Thoracic aorta (tissue), 2 donors: ENCODE data around the gene BMP7. TPM values are rescaled to one million over a fixed set of nuclear protein-coding genes. Genes with fewer than 3 reads are reported as not detected.

Experiments
- ATAC-seq: fragments of 150-250 bp; one replicate; pipeline ENCODE4 v1.8.0; 2017; ENCODE audit warnings: low read depth; ENCODE audit not compliant: insufficient number of reproducible peaks, low FRiP score
- DNase-seq: peaks from one replicate; pipeline ENCODE4 v3.0.0-alpha.2; 2020; ENCODE audit warnings: low spot score
- H3K27ac ChIP-seq, 2 donors: fragments of 200-600 bp; sonication (generic); 1 replicate in 1 of 2; 2 replicates in 1 of 2; pipeline ENCODE4 v1.5.1; 2016; ENCODE audit warnings: mild to moderate bottlenecking in 2 of 2, moderate library complexity in 2 of 2
- H3K27me3 ChIP-seq: fragments of 200-600 bp; sonication (generic); replicated peaks from 2 replicates; pipeline ENCODE4 v1.6.0; 2016; ENCODE audit warnings: mild to moderate bottlenecking; ENCODE audit not compliant: insufficient read depth
- H3K36me3 ChIP-seq: fragments of 200-600 bp; sonication (generic); one replicate; pipeline ENCODE4 v1.5.1; 2016
- H3K4me1 ChIP-seq, 2 donors: fragments of 200-600 bp; sonication (generic); 1 replicate in 1 of 2; 2 replicates in 1 of 2; pipeline versions ENCODE4 v1.5.1 to v1.6.0; 2016; ENCODE audit warnings: low read depth in 2 of 2, mild to moderate bottlenecking in 1 of 2; ENCODE audit not compliant: control insufficient read depth in 1 of 2
- H3K4me3 ChIP-seq: fragments of 200-600 bp; sonication (generic); 2 replicates; pipeline ENCODE4 v1.5.1; 2016; ENCODE audit warnings: mild to moderate bottlenecking
- H3K9me3 ChIP-seq: fragments of 200-600 bp; sonication (generic); 2 replicates; pipeline ENCODE4 v1.5.1; 2016
- CTCF ChIP-seq: fragments of 200-600 bp; sonication (generic); IDR thresholded peaks from one replicate; pipeline ENCODE4 v1.5.1; 2019; ENCODE audit warnings: antibody characterized with exemption
- total RNA-seq, 2 donors: library from RNA; depleted of rRNA; stranded (reverse); fragments of >200 nt; gene quantifications; one replicate each; pipeline versions ENCODE4 v1.1.0 to v1.2.3, GENCODE V29; 2016

The BMP7 gene
- total RNA-seq, 2 donors from 2014 or later: 1.5 TPM; not detected in 1

- no peaks in the 10 kb centered on the region for H3K4me1 ChIP-seq
- H3K36me3 ChIP-seq: no peaks in the 10 kb centered on the region
- no peak overlapping the region for H3K4me3 ChIP-seq
- no peak for DNase-seq
- H3K27me3 ChIP-seq: no peaks in the 10 kb centered on the region
- H3K27ac ChIP-seq: no peak overlapping the region
- no peaks in the 10 kb centered on the region for H3K9me3 ChIP-seq
- ATAC-seq: no peak
- TF ChIP-seq CTCF: no peak
Measured at GRCh38 chr20:57188056-57188455, 78.4 kb downstream of the BMP7 start.

- Histone ChIP-seq H3K36me3 (no peaks in the 10 kb centered on the region), H3K4me3 (no peak overlapping the region), H3K9me3 (no peaks in the 10 kb centered on the region), H3K27me3 (no peaks in the 10 kb centered on the region), H3K4me1 (no peaks in the 10 kb centered on the region), H3K27ac (no peak overlapping the region)
- TF ChIP-seq CTCF: no peak
- DNase-seq: no peak
- ATAC-seq: no peak
Measured at GRCh38 chr20:57187068-57187634, 79.3 kb downstream of the BMP7 start.

DNA sequence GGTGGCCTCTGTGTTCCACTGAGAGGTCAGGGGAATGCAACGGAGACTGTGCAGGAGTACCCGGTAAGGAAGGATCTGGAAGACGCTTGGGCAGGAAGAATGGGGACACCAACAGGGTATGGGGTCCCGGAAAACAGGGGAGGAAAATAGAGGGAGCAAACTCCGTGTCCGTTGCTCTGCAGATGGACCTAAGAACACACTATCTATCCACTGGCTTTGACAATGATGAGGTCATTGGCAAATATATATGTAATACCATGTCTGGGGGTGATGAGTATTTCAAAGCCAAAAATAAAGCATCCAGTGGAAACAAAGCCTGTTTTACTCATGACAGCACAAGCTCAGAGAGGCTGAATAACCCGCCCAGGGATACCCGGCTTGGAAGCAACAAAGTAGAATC is 80.2 kb downstream of the BMP7 start:
- no peak for TF ChIP-seq CTCF
- H3K27ac ChIP-seq: no peak overlapping the region

DNA sequence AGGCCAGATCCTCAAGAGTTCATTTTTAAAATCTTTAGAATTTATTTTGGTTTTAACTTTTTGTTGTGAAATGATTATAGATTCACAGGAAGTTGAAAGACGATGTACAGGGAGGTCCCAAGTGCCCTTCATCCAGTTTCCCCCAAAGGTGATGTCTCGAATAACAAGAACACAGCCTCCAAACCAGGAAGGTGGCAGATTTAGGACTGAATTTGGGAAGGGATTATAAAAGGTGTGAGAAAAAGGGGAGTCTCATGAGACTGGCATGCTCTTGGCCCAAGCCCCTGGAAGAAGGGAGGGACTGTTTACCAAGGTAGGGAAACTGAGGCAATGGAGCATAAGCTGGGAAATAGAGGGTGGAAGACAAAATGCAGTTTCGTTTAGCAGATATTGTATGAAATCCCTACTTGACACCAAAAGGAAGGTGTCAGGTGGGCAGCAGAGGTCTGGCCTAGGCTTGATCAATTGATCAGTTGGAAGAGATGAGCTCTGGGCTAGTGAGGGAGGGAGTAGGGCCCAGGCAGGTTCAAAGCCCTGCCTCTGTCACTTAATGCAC is 81.2 kb downstream of the BMP7 start:
- ATAC-seq (no peak), DNase-seq (no peak)
- no peaks in the 10 kb centered on the region for H3K36me3 ChIP-seq
- no peaks in the 10 kb centered on the region for H3K9me3 ChIP-seq
- H3K4me1 ChIP-seq: no peaks in the 10 kb centered on the region
- no peak for TF ChIP-seq CTCF
- no peak overlapping the region for H3K27ac ChIP-seq
- no peak overlapping the region for H3K4me3 ChIP-seq
- H3K27me3 ChIP-seq: no peaks in the 10 kb centered on the region

More for the DNA sequence above, 80.2 kb downstream of the BMP7 start:
- H3K4me3 ChIP-seq: no peak overlapping the region
- no peaks in the 10 kb centered on the region for H3K27me3 ChIP-seq
- H3K9me3 ChIP-seq: no peaks in the 10 kb centered on the region
- H3K4me1 ChIP-seq: no peaks in the 10 kb centered on the region
- no peaks in the 10 kb centered on the region for H3K36me3 ChIP-seq
- DNase-seq (no peak), ATAC-seq (no peak)

DNA sequence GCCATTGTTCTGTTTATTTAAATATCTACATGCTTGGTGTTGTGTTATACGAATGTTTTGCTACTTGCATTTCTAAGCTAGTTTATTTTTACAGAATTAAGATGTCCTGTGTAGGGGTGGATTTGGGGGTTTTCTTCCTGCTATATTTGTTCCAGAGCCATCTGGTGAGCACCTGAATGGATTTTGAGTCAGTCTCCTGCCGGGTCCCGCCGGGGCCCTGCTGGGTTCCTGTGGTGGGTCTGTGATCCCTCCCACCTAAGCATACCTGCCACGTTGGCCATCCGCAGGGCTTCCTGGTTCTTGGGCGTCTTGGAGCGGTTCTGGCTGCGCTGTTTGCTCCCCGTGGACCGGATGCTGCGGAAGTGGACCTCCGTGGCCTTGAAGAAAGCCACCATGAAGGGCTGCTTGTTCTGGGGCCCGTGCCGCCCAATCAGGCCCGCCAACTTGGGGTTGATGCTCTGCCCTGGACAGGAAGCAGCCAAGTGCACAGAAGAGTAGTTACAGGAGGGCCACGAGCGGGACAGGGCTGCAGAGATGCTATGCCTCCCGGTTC is 82.9 kb downstream of the BMP7 start:
- TF ChIP-seq CTCF: no peak
- H3K36me3 ChIP-seq: no peaks in the 10 kb centered on the region
- no peaks in the 10 kb centered on the region for H3K9me3 ChIP-seq
- no peak overlapping the region for H3K4me3 ChIP-seq
- no peak overlapping the region for H3K27ac ChIP-seq
- ATAC-seq: no peak
- H3K27me3 ChIP-seq: no peaks in the 10 kb centered on the region
- no peak for DNase-seq
- no peaks in the 10 kb centered on the region for H3K4me1 ChIP-seq
